Measurements from ENCODE around the gene LHPP.

LHPP gene

DNA sequence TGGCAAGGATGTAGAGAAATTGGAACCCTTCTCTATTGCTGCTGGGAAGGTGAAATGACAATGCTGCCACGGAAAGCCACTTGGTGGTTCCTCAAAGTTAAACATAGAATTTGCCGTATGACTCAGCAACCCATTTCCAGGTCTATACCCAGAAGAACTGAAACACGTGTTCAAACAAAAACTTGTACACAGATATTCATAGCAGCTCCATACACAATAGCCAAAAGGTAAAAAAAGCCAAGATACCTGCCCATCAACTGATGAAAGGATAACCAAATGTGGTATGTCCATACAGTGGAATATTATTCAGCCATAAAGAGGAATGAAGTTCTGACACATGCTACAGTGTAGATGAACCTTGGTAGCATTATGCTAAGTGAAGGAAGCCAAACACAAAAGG, 39.1 kb downstream of the LHPP start:
- no peak for DNase-seq

DNA sequence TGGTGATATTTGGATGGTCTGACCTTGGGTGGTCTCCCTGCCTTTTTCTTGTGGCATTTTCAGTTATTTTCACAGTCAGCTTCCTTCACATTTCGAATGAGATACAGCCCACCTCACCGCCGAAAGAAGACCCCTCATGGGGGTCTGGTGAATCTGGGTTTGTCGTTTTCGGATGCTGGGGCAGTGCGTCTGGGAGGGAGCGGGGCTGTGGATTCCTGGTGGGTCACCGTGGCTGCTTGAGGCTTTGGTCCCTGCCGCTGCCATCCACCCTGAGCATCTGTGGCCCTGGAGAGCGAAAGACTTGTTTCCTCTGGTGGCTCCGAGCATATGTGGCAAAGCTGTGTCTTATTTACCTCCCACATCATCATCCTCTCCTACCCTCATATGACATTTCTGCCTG, 43.1 kb downstream of the LHPP start:
- no peak for DNase-seq

DNA sequence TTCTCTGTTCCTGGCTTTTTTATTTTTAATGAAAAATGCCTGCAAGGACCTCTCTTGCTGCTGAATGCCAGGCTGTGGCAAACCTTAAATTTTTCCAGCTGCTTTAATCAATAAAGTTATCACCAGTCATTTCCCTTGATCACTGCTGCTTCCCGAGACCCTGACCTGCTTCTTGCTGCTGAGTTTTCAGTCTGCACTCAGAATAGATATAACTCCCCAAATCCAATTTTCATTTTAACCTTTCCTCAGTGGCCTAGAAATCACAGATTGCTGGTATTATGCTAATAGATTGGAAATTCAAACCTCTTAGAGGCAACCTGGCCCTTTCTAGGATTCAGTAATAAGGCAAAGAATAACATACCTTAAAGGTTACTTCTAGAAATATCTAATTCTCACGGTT, 43.7 kb downstream of the LHPP start:
- DNase-seq: no peak

DNA sequence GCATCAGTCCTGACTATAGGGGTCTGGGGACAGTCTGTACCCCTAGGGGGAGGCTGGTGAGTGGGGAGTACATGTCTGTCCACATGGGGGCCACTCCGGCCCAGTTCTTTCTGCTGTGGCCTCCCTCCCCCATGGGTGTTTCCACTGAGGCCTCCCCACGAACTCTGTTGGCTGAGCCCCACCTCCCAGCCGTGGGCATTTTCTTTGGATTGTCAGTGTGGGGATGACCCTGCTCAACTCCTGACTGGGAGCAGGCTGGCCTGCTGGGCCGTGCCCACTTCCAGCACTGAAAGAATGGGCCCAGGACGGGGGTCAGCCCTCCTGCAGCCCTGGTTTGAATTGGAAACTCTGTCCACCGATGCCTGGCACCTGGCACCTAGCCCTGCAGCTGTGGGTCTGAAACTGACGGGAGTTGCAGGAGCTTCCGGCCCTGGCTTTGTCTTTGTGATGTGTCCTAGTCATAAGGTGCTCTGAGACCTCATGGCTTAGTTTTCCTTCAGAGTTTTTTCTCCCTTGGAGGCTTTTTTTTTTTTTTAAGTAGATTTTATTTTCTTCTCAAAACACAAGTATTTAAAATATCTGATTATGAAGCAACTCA, 46.5 kb downstream of the LHPP start:
- no peak for DNase-seq

DNA sequence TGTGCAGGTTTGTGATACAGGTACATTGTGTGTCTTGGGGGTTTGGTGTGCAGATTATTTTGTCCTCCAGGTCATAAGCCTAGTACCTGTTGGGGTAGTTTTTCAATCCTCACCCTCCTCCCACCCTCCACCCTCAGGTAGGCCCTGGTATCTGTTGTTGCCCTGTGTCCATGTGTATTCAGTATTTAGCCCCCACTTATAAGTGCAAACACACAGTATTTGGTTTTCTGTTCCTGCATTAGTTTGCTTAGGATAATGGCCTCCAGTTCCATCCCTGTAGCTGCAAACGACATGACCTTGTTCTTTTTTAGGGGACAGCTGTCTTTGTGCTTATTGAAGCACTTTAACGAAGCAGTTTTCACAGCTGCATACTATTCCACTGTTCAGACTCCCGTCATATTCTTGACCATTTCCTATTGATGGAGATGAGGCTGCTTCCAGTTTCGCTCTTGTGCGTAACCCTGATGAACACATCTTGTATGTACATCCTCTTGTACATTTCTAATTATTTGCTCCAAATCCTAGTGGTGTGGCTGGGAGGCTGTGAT, 47.4 kb downstream of the LHPP start:
- no peak for DNase-seq

DNA sequence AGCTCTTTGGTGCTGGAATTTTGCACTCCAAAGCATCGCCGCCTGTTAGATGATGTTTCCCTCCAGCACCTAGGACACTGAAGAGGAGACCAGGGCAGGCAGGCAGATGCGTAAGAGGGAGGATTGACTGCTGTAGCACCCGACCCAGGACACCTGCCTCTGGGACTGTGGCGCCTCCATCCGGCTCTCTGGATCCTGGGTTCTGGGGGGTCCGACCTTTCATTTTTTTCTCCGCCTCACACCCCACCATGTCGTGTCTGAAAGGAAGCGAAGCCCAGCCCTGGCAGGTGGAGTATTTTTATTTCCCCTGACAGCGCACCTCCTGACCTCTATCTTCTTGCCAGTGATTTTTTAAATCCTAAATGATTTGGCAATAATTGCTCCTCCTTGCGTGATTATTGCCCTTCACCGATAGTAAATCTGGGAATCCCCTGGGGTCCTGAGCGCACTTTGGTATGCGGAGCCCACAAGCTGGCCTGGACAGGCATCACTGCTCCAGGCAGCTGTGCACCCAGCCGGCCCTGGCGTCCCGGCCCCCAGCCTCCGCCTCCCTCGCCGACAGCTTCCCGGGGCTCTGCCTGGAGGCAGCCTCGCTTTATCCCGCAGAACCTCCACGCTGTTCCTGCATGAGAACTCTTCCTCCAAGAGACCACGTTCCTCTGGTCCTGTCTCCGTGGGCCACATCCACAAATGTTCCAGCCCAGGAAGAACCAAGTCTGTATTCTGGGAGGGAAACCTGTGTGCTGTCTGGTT, 48.4 kb downstream of the LHPP start:
- no peak for DNase-seq

DNA sequence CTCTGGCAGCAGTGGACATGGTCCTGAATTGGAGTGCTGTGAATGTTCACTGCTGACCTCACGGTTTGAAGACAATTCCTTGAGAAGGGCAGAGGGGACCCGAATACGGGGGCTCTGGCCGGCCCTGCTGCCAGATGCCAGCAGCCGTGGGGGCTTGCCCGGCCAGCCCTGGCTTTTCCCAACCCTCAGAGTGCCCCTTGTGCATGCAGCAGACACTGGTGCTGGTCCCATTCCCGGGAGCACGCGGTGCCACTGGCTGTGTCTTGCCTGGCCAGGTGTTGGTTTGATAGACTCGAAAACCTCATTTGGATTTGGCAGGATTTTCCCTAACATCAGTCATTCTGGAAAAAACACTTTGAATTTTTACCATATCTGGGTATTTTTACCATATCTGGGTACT, 49.1 kb downstream of the LHPP start:
- DNase-seq: no peak

DNA sequence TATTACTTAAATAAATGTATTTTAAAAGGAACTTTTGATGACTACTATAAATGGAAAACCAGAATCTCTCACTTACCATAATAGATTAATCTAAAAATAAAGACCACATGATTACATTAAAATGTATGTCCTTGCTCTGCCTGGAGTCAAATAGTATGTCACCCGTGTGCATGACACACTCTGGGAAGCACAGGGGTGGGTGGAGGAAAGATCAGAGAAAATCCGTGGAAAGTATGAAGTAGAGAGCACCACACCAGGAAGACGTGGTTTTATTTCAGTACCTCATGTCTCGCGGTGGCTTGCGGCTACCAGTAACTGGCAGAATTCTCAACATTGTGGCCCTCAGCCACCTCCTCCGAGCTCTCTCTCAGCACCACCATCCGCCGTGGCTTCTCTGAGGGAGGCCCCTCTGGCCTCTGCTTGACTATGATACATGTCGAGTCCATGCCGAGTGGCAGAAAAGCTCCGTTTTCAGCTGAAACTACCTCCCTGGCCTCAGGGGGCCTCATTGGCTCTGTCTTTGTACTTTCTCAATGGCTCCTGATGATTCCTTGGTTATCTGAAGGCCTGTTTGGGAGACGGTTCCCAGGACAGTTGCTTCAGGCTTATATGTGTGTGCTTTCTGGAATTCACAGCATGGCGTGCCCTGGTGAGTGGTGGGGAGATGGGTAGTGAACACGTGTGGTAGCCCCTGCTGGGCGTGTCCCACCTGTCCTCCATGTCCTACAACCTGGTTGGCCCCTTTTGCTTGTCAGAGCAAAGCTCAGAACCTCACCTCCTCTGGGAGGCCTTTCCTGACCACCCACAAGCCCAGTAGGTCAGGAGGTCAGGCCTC, 49.8 kb downstream of the LHPP start:
- DNase-seq: no peak

DNA sequence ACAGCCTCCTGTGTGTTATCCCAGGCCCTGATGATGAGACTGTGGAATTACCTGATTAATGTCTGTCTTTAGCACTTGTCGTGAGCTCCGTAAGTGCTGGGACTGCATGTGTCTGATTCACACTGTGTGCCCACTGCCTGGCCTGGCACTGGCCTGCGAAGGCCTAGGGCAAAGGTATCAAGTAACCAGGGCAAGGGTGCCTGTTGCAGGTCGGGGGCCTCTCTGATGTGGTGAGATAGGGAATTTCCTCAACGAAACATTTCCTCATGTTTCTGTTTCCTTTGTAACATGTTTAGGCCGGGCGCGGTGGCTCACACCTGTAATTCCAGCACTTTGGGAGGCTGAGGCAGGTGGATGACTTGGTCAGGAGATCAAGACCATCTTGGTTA, 50.4 kb downstream of the LHPP start:
- no peak for DNase-seq

DNA sequence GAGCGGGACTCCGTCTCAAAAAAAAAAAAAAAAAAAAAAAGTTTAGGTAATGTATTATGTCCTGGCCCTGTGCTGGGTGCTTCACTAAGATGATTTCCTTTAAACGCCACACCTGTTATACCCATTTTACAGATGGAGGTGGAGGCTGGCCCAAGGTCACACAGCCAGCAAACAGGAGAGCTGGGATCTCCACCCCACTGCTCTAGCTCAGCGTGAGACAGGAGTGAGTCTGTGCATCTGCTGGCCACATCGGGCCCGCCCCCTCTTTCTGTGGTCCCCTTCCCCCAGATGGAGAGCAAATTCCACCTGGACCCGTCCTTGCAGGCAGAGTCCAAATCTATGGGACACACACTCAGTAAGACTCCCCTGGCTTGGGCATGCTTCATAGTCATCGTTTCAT, 51.0 kb downstream of the LHPP start:
- DNase-seq: no peak

DNA sequence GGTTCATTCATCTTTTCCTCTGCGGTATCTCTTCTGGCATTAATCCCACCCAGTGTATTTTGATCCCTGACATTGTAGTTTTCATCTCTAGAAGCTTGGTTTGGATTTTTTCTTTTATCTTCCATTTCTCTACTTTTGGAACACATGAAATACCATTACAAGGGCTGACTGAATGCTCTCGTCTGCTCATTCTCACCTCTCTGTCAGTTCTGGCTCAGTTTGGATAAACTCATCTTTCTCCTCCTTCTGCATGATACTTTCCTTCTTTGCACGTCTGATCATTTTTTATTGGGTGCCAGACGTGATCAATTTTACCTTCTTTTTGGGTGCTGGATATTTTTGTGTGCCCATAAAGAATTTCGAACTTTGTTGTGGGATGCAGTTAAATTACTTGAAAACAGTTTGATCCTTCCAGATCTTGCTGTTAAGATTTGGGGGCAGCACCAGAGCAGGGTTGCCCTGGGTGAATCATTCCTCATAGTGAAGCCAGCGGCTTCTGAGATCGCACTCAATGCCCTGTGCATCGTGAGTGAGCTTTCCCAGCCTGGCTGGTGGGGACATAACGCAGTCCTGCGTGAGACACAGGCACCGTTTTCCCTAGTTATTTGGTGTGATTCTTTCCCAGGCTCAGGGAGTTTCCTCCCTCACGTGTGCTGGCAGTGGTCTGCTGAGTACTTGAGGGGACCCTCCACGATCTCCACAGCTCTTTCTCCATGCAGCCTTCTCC, 53.8 kb downstream of the LHPP start:
- DNase-seq: no peak

DNA sequence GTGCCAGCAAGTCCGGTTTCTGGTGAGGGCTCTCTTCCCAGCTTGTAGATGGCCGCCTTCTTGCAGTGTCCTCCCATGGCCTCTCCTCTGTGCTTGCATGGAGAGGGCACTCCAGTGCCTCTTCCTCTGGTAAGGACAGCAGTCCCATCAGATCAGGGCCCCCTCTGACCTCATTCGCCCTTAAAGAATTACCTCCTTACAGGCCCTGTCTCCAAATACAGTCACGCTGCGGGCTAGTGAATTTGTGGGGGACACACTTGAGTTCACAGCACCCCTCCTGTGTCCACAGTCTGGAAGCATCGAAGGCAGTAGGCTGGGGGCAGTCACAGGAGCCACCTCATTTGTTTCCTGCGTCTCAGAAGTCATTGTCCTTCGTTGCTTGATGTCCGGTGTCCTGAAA, 54.6 kb downstream of the LHPP start:
- no peak for DNase-seq

DNA sequence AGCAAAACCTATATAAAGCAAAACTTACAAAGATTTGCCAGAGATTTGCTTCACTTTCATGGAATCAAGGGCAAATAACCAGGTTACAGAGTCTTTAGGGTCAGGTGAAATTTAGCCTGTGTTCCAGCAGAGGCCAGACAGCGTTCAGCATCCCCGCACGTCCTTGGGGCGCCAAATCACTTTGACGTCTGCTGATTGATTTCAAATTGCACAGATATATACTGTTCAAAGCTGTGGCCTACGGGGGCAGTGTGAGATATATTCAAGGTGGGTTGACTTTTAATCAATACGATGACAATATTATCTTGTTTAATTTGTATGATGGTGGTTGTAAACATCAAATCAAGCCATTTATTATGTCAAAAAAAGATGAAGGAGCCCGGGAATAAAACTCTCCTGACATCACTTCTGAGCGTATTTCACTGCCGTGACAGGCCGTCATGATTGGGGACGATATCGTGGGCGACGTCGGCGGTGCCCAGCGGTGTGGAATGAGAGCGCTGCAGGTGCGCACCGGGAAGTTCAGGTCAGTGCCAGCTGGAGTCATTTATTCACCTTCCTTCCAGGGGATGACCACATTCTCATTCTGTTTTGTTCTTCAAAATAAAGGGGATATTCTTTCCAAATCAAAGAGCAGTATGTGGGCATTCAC, 55.2 kb downstream of the LHPP start:
- DNase-seq: no peak

DNA sequence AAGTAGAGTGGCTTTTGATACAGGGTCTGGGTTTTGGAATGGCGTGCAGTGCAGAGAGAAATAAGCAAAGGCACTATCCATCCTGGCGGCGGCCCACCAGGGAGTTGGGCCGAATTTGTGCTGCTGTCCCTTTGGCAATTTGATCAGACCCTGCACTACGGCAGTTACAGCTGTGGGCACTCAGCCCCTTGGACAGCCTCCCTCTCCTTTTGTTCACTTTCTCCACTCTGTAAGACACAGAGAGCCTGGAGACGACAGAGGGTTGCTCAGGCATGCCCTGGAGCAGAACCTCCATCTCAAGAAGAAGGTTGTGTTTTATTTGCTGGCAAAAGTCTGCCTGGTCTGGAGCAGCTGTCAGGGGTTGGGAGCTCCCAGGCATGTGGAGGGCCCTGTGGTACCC, 55.8 kb downstream of the LHPP start:
- DNase-seq: no peak

DNA sequence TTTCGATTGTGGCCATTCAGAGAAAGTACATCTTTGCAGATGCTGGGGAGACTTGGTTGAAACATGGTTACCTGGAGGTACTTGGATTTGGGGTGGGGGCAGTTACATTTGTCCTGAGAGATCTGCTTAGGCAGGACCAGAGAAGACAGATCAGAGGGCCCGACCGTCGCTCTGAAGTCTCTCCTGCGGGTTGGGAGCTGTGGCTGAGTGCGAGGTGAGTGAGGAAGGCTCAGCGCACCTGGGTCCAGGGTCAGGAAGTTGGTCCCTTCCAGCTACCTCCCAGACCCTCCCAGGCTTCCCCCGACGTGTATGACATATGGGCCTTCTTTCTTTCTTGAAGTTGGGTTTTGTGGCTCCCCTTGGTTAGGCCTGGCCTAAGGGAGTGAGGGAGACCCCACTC, 56.3 kb downstream of the LHPP start:
- no peak for DNase-seq

DNA sequence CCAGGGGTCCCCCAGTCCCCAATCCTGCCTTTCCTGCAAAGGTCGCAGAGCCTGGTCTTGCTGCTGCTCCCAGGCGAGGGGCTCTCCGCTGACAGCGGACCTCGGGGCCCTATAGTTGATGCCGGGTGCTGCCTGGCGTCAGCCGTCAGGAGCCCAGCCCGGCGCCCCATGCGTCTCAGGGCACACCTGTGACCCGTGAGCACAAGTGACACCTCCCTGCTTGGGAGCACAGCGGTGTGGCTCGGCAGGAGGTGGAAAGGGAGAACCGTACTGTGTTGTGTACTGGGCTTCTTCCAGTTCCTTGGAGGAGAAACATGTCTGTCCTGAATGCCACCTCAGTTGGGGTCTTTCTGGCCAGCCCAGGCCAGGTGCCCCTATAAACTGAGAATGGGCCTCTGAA, 56.7 kb downstream of the LHPP start:
- DNase-seq: no peak

DNA sequence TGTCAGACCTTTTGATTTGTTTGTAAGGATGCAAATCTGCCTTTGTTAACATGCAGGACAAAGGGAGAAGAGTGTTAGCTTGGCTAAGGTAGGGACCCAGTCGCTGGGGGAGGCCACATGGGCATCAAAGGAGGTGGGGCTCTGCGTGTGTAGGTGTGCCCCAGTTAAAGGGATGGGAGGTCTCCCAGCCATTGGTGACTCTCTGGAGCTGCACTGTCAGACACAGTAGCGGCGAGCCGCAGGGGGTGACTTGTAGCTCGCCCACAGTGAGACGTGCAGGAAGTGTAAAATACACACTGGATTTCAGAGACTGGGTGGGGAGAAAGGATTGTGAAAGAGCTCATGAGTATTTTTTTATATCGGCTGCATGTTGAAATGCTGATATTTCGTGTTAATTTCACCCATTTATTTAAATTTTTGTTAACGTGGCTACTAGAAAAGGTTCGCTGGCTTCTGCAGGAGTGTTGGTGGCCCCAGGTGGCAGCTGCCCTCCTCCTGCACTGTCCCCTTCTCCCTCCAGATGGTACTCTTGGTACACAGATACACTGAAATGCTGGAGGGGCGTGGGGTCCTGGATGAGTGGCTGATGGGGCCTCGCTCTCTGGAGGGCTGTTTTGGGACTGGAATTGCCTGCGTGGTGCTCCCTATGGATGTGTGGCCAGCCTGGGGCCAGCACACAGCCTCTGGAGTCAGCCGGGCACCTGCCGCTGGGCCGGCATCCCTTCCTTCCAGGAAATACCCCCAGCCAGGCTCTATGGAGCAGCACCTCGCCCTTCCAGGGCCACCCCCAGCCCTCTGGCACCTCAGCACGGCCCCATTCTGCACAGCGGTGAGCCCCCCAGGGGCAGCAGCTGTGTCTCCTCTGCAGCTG, 59.2 kb downstream of the LHPP start:
- DNase-seq: no peak

DNA sequence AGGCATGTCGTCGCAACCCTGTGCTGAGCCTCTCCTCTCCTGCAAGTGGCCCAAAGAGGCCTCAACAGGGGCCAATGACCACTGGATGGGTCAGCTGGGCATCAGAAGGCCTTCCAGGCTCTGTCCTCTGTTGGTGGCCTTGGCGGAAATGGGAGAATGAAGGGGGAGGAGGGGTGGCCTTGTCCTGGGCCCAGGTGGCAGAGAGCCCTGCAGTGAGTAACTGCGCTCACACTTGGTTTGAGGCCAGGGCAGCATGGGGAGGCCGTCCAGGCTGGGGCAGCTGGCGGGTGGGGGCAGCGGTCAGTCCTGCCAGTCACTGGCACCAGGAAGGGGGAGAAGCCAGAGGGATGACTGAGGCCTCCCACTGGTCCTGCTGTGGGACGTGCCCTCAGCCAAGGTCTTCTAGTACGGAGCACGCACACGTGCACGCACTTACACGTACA, 59.8 kb downstream of the LHPP start:
- no peak for DNase-seq

DNA sequence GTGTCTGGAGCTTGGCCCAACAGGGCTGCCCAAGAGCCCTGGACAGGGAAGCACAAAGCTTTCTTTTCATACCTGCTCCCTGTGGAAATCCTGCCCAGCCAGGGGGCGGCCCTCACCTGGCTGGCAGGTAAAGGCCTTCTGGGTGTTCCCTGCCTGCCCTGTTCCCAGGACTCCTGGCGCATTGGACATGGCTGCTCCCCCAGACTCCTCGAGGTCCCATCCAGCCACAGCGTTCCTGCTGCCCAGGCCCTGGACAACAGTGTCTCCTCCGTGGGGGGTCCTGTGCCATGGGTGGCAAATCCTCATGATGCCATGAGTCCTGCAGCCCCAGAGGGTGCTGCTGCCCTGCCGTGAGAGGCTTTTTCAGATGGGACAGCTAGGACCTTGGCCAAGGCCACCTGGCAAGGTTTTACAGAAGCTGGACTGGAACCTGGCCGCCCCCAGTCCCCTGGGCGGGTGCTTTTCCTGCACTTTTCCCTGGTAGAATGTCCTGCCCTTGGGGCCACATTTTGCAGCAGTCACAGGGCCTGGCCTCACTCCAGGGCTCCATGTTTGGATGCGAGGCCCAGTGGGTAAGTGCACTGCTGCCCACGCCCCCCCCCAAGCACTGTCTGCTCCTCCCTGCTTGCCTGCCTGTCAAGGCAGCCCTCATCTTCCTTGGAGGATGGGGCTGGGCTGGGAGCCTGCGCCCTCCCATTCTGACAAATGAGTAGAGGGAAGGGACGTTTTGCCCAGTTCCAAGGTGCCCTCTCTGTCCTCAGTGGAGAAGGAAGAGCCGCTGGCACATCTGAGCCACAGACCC, 60.7 kb downstream of the LHPP start:
- no peak for DNase-seq

All from activated T-cell treated with anti-CD3 and anti-CD28 coated beads for 4 hours (primary cell).